Naive thymus-derived CD8-positive, alpha-beta T cell (primary cell): ENCODE data around the gene TPO. TPM values are rescaled to one million over a fixed set of nuclear protein-coding genes. Genes with fewer than 3 reads are reported as not detected.
"Not testable (repeated sequence)": the region's sequence is repeated elsewhere in the genome, so short reads cannot be mapped to it uniquely, and the experiment has no call there.

ENCODE experiments used
- ATAC-seq, 2 donors: fragments of 150-1000 bp; cut with Tn5 transposase in 1 of 2; sonication (Bioruptor Pico), chemical (Tn5 transposase) in 1 of 2; 1 replicate in 1 of 2; 2 replicates in 1 of 2; pipeline ENCODE4 v1.10.0; 2021; ENCODE audit warnings: mild to moderate bottlenecking in 2 of 2, moderate library complexity in 2 of 2
- POLR2A ChIA-PET: fragments of 350-600 bp; sonication (Branson Sonifier 250); formaldehyde crosslinking; loops from one replicate; lab custom pipeline; 2021; ENCODE audit warnings: antibody characterized with exemption; lab: Charles Lee
- DNase-seq, 10 donors: peaks; one replicate each; pipeline versions ENCODE4 v3.0.0 to v3.0.0-alpha.2; 2020 to 2022
- H3K27ac Mint-ChIP-seq, 10 donors: one replicate each; pipeline ENCODE4 v1.8.0; 2020 to 2022; ENCODE audit warnings: mild to moderate bottlenecking in 10 of 10, mixed read lengths in 10 of 10, moderate library complexity in 4 of 10, inconsistent platforms in 1 of 10
- H3K27me3 Mint-ChIP-seq, 5 donors: one replicate each; pipeline ENCODE4 v1.8.0; 2021 to 2022; ENCODE audit warnings: mixed read lengths in 5 of 5
- H3K36me3 Mint-ChIP-seq, 3 donors: one replicate each; pipeline ENCODE4 v1.8.0; 2020 to 2022; ENCODE audit warnings: mixed read lengths in 3 of 3, mild to moderate bottlenecking in 2 of 3, inconsistent platforms in 1 of 3
- H3K4me1 Mint-ChIP-seq, 4 donors: one replicate each; pipeline ENCODE4 v1.8.0; 2021 to 2022; ENCODE audit warnings: mixed read lengths in 4 of 4
- H3K4me3 Mint-ChIP-seq, 10 donors: one replicate each; pipeline ENCODE4 v1.8.0; 2020 to 2022; ENCODE audit warnings: mild to moderate bottlenecking in 10 of 10, mixed read lengths in 10 of 10, moderate library complexity in 6 of 10, inconsistent platforms in 1 of 10
- H3K9me3 Mint-ChIP-seq, 9 donors: one replicate each; pipeline ENCODE4 v1.8.0; 2020 to 2022; ENCODE audit warnings: mixed read lengths in 9 of 9, mild to moderate bottlenecking in 3 of 9, inconsistent platforms in 1 of 9, moderate library complexity in 1 of 9
- polyA plus RNA-seq, 3 donors: library from polyadenylated mRNA; unstranded; fragments of 300-500 nt; fragmentation: Illumina TruSeq; gene quantifications; one replicate each; pipeline ENCODE4 v1.2.3, GENCODE V29; 2021
- total RNA-seq, 8 experiments: library from RNA in 2 of 8; stranded (reverse) in 2 of 8; gene quantifications; one replicate each; pipeline ENCODE4 v1.2.3 and lab custom pipeline; 2021 to 2026

TPO gene
- total and polyA plus RNA-seq, 5 experiments from 2014 or later = not detected

GRCh38 chr2:1407950-1408675, 5.2 kb upstream of the TPO start:
- H3K4me1 Mint-ChIP-seq = peaks cover 0 to 3% (median 0%) of the 10 kb centered on the region in 4 donors
- POLR2A ChIA-PET = no interaction called here
- H3K36me3 Mint-ChIP-seq = no peaks in the 10 kb centered on the region
- H3K27ac Mint-ChIP-seq = no peak overlapping the region
- H3K4me3 Mint-ChIP-seq = no peak overlapping the region
- DNase-seq (no peak), ATAC-seq (no peak)
- H3K9me3 Mint-ChIP-seq = peaks cover 0 to 9% (median 0%) of the 10 kb centered on the region in 9 donors
- no peaks in the 10 kb centered on the region for H3K27me3 Mint-ChIP-seq

GRCh38 chr2:1414121-1414520, 858 bp downstream of the TPO start:
- ATAC-seq (no peak), DNase-seq (no peak)
- POLR2A ChIA-PET = no interaction called here
- Mint-ChIP-seq H3K4me3 (no peak overlapping the region), H3K4me1 (no peaks in the 10 kb centered on the region), H3K9me3 (no peaks in the 10 kb centered on the region), H3K27me3 (no peaks in the 10 kb centered on the region), H3K27ac (no peak overlapping the region), H3K36me3 (no peaks in the 10 kb centered on the region)

- H3K27ac Mint-ChIP-seq, H3K4me1 Mint-ChIP-seq, H3K9me3 Mint-ChIP-seq, POLR2A ChIA-PET, H3K36me3 Mint-ChIP-seq, H3K4me3 Mint-ChIP-seq, ATAC-seq, H3K27me3 Mint-ChIP-seq, DNase-seq: not testable (repeated sequence)
Observed at GRCh38 chr2:1414901-1415300, 1.6 kb downstream of the TPO start.

GRCh38 chr2:1415501-1415900, 2.2 kb downstream of the TPO start:
- ATAC-seq = no peak
- no peak overlapping the region for H3K27ac Mint-ChIP-seq
- H3K4me3 Mint-ChIP-seq = no peak overlapping the region
- no peaks in the 10 kb centered on the region for H3K4me1 Mint-ChIP-seq
- no peaks in the 10 kb centered on the region for H3K9me3 Mint-ChIP-seq
- DNase-seq = no peak
- no peaks in the 10 kb centered on the region for H3K36me3 Mint-ChIP-seq
- POLR2A ChIA-PET = no interaction called here
- no peaks in the 10 kb centered on the region for H3K27me3 Mint-ChIP-seq

- Mint-ChIP-seq H3K9me3 (no peaks in the 10 kb centered on the region), H3K27me3 (peaks cover 0 to 1% (median 0%) of the 10 kb centered on the region in 5 donors), H3K27ac (no peak overlapping the region), H3K36me3 (no peaks in the 10 kb centered on the region), H3K4me1 (no peaks in the 10 kb centered on the region), H3K4me3 (no peak overlapping the region)
- no peak for ATAC-seq
- no peak for DNase-seq
- POLR2A ChIA-PET = no interaction called here
Observed at GRCh38 chr2:1418566-1418965, 5.3 kb downstream of the TPO start.

- ATAC-seq (no peak), DNase-seq (no peak)
- POLR2A ChIA-PET = no interaction called here
- H3K4me3 Mint-ChIP-seq = no peak overlapping the region
- H3K27me3 Mint-ChIP-seq = peaks cover 0 to 9% (median 0%) of the 10 kb centered on the region in 5 donors
- H3K27ac Mint-ChIP-seq = no peak overlapping the region
- no peaks in the 10 kb centered on the region for H3K36me3 Mint-ChIP-seq
- no peaks in the 10 kb centered on the region for H3K9me3 Mint-ChIP-seq
- H3K4me1 Mint-ChIP-seq = no peaks in the 10 kb centered on the region
Observed at GRCh38 chr2:1420746-1421480, 7.7 kb downstream of the TPO start.

GRCh38 chr2:1421731-1422130, 8.5 kb downstream of the TPO start:
- no peaks in the 10 kb centered on the region for H3K4me1 Mint-ChIP-seq
- no peaks in the 10 kb centered on the region for H3K9me3 Mint-ChIP-seq
- POLR2A ChIA-PET = no interaction called here
- ATAC-seq = no peak
- no peak for DNase-seq
- peaks cover 0 to 9% (median 0%) of the 10 kb centered on the region in 5 donors for H3K27me3 Mint-ChIP-seq
- no peaks in the 10 kb centered on the region for H3K36me3 Mint-ChIP-seq
- H3K4me3 Mint-ChIP-seq = no peak overlapping the region
- H3K27ac Mint-ChIP-seq = no peak overlapping the region

GRCh38 chr2:1422131-1422530, 8.9 kb downstream of the TPO start:
- H3K4me3 Mint-ChIP-seq = no peak overlapping the region
- H3K9me3 Mint-ChIP-seq = no peaks in the 10 kb centered on the region
- peaks cover 0 to 10% (median 0%) of the 10 kb centered on the region in 5 donors for H3K27me3 Mint-ChIP-seq
- no peaks in the 10 kb centered on the region for H3K4me1 Mint-ChIP-seq
- ATAC-seq (no peak), DNase-seq (no peak)
- no peaks in the 10 kb centered on the region for H3K36me3 Mint-ChIP-seq
- POLR2A ChIA-PET = no interaction called here
- H3K27ac Mint-ChIP-seq = no peak overlapping the region

GRCh38 chr2:1422716-1423285, 9.5 kb downstream of the TPO start:
- Mint-ChIP-seq H3K4me3 (no peak overlapping the region), H3K9me3 (no peaks in the 10 kb centered on the region), H3K27ac (no peak overlapping the region), H3K27me3 (peaks cover 0 to 17% (median 0%) of the 10 kb centered on the region in 5 donors), H3K36me3 (no peaks in the 10 kb centered on the region), H3K4me1 (no peaks in the 10 kb centered on the region)
- DNase-seq (no peak), ATAC-seq (no peak)
- POLR2A ChIA-PET = no interaction called here

- H3K27ac Mint-ChIP-seq = peak overlapping the region in 1 of 10 donors; percentile 26
- DNase-seq = no peak
- no peaks in the 10 kb centered on the region for H3K4me1 Mint-ChIP-seq
- no peaks in the 10 kb centered on the region for H3K36me3 Mint-ChIP-seq
- ATAC-seq = no peak
- POLR2A ChIA-PET = no interaction called here
- H3K4me3 Mint-ChIP-seq = no peak overlapping the region
- peaks cover 0 to 3% (median 0%) of the 10 kb centered on the region in 9 donors for H3K9me3 Mint-ChIP-seq
- H3K27me3 Mint-ChIP-seq = peaks cover 0 to 18% (median 0%) of the 10 kb centered on the region in 5 donors
Observed at GRCh38 chr2:1427086-1427485, 13.8 kb downstream of the TPO start.

- Mint-ChIP-seq H3K36me3 (no peaks in the 10 kb centered on the region), H3K27me3 (peaks cover 0 to 10% (median 0%) of the 10 kb centered on the region in 5 donors), H3K9me3 (peaks cover 0 to 3% (median 0%) of the 10 kb centered on the region in 9 donors), H3K4me3 (no peak overlapping the region), H3K27ac (no peak overlapping the region), H3K4me1 (no peaks in the 10 kb centered on the region)
- DNase-seq (no peak), ATAC-seq (no peak)
- POLR2A ChIA-PET = no interaction called here
Observed at GRCh38 chr2:1429895-1430294, 16.6 kb downstream of the TPO start.

- DNase-seq (no peak), ATAC-seq (no peak)
- peaks cover 0 to 10% (median 0%) of the 10 kb centered on the region in 5 donors for H3K27me3 Mint-ChIP-seq
- H3K36me3 Mint-ChIP-seq = no peaks in the 10 kb centered on the region
- peak overlapping the region in 1 of 10 donors; percentile 58 for H3K27ac Mint-ChIP-seq
- POLR2A ChIA-PET = no interaction called here
- H3K4me3 Mint-ChIP-seq = no peak overlapping the region
- H3K9me3 Mint-ChIP-seq = peaks cover 0 to 3% (median 0%) of the 10 kb centered on the region in 9 donors
- no peaks in the 10 kb centered on the region for H3K4me1 Mint-ChIP-seq
Observed at GRCh38 chr2:1430491-1430890, 17.2 kb downstream of the TPO start.

- Mint-ChIP-seq H3K36me3 (no peaks in the 10 kb centered on the region), H3K4me3 (no peak overlapping the region), H3K9me3 (peaks cover 0 to 3% (median 0%) of the 10 kb centered on the region in 9 donors), H3K27me3 (peaks cover 0 to 10% (median 0%) of the 10 kb centered on the region in 5 donors), H3K27ac (no peak overlapping the region), H3K4me1 (peaks cover 0 to 4% (median 0%) of the 10 kb centered on the region in 4 donors)
- POLR2A ChIA-PET = no interaction called here
- no peak for DNase-seq
- ATAC-seq = no peak
Observed at GRCh38 chr2:1431886-1432400, 18.7 kb downstream of the TPO start.
